Measurements from ENCODE around the gene TDRKH.

Gene TDRKH, protein sequence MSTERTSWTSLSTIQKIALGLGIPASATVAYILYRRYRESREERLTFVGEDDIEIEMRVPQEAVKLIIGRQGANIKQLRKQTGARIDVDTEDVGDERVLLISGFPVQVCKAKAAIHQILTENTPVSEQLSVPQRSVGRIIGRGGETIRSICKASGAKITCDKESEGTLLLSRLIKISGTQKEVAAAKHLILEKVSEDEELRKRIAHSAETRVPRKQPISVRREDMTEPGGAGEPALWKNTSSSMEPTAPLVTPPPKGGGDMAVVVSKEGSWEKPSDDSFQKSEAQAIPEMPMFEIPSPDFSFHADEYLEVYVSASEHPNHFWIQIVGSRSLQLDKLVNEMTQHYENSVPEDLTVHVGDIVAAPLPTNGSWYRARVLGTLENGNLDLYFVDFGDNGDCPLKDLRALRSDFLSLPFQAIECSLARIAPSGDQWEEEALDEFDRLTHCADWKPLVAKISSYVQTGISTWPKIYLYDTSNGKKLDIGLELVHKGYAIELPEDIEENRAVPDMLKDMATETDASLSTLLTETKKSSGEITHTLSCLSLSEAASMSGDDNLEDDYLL

DNA sequence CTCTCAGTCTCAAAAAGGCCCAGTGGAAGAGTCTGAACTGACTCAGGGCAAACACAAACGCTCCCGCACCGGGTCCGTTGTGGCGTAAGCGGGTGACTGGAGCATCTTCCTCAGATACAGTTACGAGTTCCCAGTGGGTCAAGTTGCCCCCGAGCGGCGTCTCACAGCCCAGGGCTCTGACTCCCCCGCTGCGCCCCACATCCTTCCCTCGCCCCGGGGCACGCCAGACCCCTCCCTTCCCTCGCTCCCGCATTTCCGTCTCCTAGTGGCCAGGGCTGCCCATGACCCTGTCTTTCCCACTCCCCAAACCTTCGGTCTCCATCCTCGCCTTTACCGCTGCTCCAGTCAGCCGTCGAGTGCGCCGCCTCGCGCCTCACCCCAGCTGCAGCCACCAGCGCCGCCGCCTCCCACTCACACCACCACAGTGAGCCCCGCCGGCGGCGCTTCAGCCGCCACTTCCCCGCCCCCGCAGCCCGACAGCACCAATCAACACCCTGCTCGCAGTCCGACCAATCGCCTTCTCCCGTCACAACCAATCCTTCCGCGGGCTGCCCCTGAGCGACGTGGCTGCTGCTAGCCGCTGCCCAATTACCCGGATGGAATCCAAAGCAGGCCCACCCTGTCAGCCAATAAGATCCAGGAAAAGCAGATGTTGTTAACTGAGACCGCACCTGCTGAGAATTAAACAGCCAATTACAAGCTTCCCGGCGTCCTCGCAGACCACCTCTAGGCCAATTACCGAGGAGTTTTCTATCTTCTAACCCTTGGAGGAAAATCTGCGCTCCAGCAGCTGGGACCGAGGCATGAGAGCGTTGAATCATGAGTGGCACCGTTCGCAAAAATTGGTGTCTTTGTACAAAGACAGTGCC, at the start of gene TDRKH:
Gene TDRKH, minus strand, starts transcription at position 430 of the 869 bp plus-strand sequence. CDS start 7,478 bp downstream, outside the sequence.
- DNase-seq: peak; percentile 97

DNA sequence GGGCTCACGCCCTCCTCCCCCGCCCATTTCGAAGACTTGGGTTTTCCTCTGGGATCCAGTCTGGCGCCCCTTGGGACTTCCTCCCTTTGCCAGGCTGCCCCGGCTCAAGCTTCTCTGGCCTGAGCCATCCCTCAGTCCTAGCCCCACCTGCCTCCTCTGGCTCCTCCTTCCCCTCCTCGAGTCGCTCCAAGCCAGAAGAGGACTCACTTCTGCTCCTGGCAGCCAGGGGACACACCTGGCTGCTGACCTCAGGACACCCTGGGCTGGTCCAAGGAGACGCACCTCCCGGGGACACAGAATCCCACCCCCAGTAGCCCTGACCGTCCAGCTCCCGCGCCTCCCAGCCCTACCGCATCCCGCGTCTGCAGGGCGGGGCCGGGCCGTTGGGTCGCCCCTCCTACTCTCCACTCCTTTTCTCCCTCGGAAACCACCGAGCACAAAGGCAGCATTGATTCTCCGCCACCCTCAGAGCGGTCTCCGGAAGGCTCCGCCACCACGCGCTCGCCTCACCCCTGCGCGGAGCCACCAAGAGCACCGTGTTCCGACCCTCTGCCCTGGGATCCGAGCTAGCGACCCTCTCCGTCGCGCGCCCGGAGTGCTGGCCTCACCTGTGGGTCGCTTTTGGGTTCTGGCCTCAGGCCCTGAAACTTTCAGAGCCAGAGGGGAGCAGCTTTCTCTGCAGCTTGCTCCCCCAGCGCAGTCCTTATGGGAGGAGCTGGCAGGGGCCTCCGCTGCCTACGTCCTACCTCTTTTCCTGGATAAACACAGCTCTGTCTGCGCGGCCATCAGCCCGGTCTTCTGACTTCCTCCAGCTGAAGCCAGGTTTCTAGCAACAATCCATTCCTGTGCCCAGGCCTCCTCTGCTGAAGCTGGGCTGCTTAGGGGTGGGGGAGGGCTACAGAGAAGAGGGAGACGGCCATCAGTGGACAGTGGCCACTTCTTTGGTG, 49.4 kb upstream of the TDRKH start, which contains the start of gene C2CD4D:
Gene C2CD4D, minus strand, starts transcription at position 364 of the 947 bp plus-strand sequence. CDS start 831 bp downstream, outside the sequence.
- DNase-seq: peak; percentile 81

DNA sequence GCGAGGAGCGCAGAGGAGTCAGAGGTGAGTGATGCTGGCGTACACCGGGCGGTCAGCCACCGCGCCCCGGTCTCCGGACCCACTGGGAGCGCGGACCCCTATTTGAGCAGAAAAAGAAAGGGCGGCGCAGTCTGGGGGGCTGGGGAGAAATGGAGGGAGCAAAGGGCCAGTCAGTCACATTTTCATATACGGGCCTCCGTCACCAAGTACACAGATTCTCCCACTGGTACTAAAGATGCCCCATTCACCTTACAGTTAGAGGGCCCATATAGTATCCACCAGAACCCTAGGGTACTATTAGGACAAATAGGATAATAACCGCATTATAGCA, 48.7 kb upstream of the TDRKH start:
- no peak for DNase-seq

DNA sequence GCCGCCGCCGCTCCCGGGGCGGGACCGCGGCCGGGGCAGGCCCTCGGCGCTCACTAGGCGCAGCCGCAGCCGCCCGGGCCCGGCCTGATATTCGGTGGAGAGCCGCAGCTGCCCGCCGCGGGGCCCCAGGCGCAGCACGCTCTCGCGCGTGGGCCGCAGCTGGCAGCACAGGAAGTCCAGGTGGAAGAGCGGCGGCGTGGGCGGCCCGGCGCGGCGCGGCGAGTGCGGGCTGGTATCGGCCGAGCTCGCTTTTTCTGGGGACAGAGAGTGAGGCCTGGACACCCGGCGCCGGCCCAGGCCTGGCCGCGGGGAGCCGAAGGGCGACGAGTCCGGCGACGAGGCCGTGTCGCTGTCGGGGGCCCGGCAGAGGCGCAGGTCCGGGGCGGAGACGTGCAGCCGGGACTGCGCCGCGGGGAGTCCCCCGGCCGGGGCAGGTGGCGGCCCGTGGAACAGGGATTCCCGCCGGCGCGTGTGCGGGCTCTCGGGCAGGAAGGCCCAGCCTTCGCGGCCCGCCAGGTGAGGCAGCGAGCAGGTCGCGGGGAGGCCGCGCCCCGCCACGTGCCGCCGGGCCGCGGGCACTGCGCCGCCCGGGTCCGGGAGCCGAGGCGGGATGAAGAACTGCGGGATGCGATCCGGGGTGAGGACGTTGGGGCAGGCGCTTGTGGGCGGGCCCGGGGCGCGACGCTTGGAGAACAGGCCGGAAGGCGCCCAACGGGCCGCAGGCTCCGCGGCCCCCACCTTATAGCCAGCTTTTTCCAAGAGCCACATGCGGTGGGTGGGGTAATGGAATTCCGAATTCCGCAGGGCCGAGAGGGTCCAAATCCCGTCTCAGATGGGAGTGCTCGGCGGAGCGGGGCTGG, 48.2 kb upstream of the TDRKH start:
- no peak for DNase-seq

DNA sequence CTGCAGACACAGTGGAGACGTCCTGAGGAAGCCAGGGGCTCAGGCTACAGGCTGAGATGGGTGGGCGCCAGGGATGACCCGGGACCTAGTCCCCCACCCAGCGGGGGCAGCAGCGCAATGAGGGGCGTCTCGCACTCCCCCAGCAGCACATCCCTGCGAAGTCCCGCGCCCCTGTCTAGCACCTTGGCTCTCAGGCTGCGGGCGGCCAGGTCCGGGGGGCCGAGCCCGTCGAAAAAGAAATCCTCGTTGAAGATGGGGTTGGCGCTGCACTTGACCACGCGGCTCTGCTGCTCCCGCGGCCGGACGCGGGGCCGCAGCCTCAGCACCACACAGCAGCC, 47.6 kb upstream of the TDRKH start:
- DNase-seq: no peak

DNA sequence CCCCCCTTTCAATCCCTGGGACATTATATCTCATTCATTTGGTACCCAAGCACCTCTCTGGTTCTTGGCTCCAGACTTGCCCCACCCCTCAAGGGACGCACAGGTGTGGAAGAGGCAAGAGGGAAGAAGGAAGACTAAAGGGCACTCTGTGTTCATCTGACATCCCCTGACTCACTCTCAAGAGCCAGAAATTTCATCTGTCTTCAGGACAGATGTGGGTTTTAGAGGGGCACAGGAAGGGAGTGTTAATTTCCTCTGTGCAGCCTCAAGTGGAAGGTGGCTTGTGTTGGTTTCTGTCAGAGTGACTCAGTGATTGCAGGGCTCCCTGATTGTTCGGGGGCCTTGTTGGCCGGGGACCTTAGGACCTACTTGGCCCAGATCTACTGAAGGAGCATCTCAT, 46.9 kb upstream of the TDRKH start:
- no peak for DNase-seq

DNA sequence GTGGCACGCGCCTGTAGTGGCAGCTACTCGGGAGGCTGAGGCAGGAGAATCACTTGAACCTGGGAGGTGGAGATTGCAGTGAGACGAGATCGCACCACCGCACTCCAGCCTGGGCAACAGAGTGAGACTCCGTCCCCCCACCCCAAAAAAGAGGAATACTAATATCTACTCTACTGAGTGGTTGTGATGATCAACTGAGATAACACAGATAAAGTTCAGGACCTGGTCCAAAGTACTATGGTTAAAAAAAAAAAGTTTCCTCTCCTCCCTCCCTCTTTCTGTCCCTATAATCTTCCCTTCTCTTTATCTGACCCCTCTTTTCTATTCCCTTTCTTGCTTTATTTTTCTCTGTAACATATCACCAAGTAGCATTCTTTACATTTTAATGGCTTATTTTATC, 45.3 kb upstream of the TDRKH start:
- DNase-seq: no peak

DNA sequence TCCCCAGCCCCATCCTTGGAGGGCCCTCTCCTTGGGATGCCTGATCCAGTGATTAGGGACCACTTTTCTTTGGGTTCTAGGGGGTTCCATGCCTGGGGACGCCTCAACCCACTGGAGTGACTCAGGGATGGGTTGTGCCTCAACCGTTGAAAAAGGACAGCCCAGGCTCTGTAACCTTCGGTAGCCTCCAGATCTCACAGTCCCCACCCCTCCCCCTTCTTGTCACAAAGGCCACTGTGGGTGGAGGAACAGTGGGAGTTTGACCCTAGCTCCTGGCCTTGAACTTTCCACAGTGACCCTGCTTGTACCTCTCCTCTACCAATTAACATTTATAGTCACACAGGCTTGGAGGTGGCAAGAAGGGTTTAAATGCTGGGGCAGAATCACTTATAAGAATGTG, 43.9 kb upstream of the TDRKH start:
- no peak for DNase-seq

DNA sequence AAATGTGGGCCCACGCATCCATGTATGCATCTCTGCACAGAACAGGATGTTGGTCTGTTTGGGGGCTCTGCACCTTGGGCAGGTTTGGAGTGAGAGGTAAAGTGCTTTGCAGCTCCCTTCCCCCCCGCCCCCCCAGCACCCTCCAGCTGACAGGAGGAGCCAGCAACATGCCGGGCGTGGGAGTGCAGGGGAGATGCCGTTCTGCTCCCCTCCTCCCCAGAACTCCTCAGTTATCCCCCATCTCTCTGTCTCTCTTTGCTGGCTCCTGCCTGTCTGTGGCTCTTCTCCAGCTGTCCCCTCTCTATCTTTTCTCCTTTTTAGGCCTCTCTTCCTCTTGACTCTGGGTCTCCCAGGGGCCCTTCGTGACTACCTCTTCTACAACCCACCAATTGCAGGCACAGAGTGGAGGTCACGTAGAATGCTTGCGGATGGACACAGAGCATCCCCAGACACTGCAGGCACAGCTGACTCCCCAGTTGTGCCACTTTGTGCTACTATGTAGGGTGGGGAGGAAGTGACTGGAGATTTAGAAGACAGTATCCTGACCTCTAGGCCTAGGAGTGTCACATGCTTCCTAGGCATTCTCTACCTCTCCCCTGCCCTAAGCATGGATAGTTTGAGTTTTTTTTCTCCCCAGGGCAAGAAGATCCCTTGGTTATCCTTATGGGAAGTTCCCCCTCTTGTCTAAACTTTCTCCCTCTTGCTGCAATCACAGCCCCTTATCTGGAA, 43.0 kb upstream of the TDRKH start:
- no peak for DNase-seq

DNA sequence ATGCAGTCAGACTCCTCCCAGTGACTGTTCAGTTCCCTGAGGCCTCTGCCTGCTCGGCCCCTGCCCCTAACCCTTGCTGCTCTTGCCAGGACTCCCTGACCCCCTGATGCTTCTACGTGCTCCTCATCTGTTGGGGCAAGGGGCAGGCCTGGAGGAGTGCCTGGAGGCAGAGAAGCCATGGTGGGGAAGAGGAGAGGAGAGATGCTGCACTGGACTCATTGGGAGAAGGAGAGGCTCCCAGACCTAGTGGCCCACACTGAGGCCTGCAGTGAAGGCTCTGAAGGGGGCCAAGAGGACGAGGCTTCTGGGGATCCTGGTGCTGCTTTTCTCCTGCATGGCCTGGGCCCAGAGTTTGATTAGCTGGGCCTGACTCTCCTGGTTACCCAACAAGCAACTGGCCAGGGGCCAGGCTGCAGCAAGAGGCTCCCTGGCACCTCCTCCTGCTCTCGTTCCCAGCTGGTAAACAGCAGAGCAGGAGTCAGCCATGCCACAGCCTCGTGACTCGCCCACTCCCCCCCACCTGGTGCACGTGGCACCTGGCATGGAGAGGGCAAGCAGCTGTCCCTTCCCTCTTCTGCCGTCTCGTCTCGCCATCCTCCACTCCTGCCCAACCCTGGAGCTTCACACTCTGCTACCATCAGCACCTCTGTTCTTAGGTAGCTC, 42.1 kb upstream of the TDRKH start:
- peak; percentile 96 for DNase-seq

DNA sequence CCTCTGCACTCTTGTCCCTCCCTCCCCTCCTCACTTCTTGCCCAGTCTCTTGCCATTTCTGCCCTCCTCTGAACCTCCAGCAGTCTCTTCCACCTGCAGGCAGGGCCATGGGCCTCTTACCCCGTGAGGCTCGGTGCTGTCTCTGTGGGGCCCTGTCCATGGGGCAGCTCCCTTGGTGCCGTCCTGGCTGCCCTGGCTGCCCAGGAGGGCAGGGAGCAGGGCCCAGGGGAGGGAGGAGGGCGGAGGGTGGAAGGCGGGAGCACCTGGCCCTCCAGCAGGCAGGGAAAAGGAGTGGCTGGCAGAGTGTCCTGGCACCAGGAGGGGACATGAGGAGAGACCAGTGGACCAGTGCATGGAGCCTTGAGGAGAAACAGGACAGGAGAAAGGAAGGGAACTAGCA, 41.3 kb upstream of the TDRKH start, which contains the start of gene RORC:
Gene RORC, minus strand, starts transcription at position 198 of the 400 bp plus-strand sequence. Its CDS starts 38 bp downstream, at position 160.
- DNase-seq: peak; percentile 54

DNA sequence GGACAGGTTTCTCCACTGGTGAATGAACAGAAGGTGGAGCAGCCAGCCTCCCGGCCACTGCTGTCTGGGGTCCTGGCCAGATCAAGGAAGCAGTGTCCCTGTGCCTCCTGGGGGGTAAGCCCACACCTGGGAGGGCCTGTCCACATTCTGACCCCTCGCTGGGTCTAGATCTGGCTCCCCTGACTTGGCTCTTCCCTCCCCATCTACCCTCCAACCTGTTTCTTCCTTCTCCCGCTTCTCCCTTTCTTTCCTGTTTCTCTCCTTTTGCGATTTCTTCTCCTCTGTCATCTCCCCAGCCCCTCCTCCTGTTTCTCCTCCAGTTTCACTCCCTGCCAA, 40.9 kb upstream of the TDRKH start:
- no peak for DNase-seq

DNA sequence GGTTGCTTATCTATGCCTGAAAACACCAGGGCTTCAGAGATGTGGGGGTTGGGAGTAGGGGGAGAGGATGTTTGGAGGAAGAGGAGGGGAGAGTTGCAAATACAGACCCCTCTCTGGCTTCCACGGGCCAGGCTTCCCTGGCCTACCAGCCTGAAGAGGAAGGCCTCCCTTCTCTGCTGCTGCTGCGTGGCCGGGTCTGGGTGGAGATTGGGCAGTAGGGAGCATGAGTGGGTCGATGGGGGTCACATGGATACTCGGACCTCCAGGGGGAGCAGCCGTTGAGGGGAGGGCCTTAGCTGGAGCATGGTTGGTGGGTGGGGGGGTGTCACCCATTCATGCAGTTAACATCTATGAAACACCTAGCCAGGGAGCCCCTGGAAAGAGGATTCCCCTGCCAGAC, 39.8 kb upstream of the TDRKH start:
- DNase-seq: no peak

DNA sequence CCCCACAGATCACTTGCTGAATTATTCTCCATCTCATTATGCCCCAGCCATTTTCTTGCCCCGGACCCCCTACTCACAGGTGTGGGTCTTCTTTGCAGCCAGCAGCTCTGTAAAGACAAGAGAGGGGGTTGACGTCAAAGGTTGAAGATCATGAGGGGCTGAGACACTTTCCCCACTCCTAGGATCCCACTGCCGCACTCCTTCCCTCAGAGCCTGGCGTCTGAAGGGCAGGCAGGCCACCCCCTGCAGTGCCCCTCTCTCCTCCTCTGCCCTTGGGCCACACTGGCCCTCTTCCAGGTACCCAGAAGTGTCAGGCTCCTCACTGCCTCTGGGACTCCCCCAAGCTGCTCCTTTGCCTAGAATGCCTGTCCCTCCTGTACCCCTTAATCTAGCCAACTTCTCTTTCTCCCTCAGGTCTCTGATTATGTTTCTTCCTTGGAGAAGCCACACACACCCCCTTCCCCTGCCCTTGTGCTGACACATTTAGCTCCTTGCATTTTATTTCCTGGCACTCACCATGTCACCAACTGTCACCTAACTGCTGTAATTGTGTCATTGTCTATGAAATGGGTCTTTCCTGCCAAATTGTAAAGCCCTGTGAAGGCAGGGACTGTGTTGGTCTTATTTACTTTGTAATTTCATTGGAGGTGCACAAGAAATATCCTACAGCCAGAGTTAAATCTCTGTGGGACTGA, 39.2 kb upstream of the TDRKH start:
- no peak for DNase-seq

DNA sequence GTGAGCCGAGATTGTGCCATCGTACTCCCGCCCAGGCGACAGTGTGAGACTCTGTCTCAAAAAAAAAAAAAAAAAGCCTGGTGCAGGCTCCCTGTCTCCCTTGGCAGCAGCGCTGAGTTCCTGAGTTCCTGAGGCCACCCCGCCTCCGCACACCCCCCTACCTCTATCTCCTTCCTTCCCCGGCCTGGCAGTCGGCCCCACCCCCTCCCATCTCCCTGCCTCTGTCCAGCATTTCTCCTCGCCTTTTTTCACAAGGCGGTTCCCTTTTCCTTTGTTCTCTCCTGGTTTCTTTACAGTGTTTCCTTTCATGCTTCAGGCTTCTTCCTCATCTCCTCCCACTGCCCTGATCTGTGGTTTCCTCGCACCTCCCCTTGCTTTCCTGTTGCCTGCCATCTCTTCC, 38.6 kb upstream of the TDRKH start:
- DNase-seq: no peak

DNA sequence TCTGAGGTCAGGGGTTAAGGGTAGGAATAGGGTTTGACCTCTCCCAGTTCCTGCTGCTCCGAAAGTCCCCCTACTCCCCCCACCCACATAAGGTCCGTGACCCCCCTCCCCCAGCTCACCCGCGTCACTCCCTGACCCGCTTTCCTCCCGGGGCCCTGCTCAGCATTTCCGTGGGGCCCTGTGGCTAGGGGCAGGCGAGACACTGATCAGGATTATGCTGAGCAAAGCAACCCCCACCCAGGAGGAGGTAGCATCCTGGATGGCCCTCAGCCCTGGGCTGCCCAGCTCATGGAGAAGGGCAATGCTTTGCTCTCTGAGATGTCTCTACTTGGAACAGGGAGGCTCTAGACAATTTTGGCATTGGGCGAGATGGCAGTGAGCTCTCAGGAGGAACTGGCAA, 37.6 kb upstream of the TDRKH start:
- no peak for DNase-seq

DNA sequence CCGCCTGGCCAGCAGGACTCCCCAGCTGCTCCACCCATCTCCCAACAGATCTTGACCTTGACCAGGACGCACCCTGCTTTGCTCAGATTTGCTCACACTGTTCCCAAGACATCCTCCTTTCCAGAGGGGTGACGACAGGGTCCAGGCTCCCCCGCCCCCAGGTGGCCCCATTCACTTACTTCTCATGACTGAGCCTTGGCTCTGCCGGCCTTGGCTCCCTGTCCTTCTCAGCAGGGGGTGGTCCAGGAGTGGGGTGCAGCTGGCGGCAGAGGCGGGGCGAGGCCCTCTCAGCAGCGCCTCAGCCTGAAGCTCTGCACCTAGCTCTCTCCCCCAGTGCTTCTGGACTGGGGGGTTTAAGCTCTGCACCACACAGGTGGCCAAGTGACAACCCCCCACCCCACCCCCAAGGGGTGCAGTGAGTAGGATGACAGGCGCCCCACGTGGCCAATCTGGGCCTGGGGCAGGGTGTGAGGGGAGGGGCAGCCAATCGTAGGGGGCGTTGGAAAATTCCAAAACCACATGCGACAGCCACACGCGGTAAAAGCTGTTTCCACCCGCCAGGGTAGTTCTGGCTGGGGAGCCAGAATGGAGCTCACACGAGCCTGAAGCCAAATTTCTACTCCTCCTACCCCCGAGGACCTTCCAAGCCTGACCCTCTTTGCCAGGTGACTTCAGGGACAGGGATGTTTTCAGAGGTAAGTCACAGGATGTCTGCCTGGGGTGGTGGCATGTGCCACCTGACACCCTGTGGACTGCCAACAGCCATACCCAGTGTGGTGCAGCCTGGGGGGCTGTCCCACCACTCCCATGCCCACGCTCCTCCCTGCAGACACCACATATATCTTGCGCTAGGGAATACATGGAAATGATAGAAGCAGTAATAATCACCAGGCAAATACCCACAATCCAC, 35.7 kb upstream of the TDRKH start:
- DNase-seq: no peak

DNA sequence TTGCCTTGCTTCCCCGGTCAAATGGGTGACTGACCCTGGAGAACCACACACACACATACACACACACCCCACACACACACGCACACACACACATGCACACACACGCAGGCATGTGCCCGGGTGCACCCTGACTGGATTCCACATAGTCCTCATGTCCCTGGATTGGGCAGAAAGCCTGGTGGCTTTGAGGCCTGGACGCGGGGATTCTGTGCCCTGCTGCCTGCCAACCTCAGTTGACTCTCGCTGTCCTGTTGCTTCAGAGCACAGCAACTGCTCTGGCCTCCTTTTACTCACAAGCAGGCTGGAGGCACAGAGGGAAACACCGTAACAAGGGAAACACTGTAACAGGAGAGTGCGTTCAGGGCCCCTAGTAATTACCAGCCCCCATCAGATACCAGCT, 34.9 kb upstream of the TDRKH start:
- DNase-seq: no peak

DNA sequence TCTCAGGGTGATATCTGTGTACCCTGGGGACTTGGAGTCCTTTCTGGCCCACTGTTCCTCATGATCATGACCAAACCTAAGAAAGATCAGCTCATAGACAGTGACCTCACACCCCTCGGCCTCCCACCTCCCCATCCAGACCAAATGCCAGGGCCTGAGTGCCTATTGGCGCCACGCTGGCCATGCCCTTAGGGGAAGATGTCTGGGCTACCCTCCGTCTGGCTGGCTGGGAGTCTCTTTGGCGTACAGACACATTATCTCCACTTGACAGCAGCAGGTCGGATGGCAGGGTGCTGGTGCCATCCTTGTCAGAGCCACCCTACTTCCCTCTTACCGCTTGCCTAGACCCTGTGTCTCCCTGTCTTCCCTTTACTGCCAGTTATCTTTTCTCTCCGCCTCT, 32.9 kb upstream of the TDRKH start:
- DNase-seq: no peak
